Measurements from ENCODE around the gene LRRC17.

- TF ChIP-seq POLR2A (IDR thresholded peaks at IDR 0.05): no peak
- TF ChIP-seq POLR2AphosphoS5 (IDR thresholded peaks at IDR 0.05): no peak
- no peak for TF ChIP-seq EP300 (IDR thresholded peaks at IDR 0.05)
- TF ChIP-seq CTCF (IDR thresholded peaks at IDR 0.05): no peak
Observed at GRCh38 chr7:102991077-102991539, 78.3 kb downstream of the LRRC17 start.
